Transverse colon (tissue), 4 donors: ENCODE data around the gene RETN.

Source experiments
- POLR2A ChIP-seq: fragments of 450-650 bp; IDR thresholded peaks from one replicate; pipeline ENCODE4 v1.6.1; 2016; ENCODE audit warnings: antibody characterized with exemption, mild to moderate bottlenecking, moderate library complexity
- POLR2AphosphoS5 ChIP-seq, 3 donors: sonication (generic); formaldehyde crosslinking; IDR thresholded peaks; one replicate each; pipeline ENCODE4 v1.6.1; 2016; ENCODE audit warnings: antibody characterized with exemption in 3 of 3
- TF ChIP-seq, protein P1 (sequence below), 5 experiments: fragments of 200-600 bp in 3 of 5; fragments of 450-650 bp in 2 of 5; sonication (generic) in 3 of 5; IDR thresholded peaks; 1 replicate in 2 of 5; 2 replicates in 3 of 5; pipeline ENCODE4 v1.5.1; 2016 to 2017; ENCODE audit warnings: antibody characterized with exemption in 5 of 5, inconsistent platforms in 3 of 5, mild to moderate bottlenecking in 2 of 5, moderate library complexity in 1 of 5

DNA sequence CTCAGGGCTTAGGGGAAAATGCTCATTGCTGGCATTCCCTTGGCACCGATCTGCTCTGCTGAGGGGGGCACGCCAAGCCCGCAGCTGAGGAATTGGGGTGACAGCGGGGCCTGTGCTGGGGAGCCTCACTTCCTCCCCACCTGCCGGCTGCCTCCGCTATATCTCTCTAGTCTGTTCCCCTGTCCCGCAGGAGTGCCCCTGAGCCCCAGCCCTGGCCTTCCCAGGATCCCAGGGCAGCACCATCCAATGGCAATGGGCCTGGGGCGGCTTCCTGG lies 22.5 kb upstream of the RETN start:
- TF ChIP-seq POLR2AphosphoS5 (IDR thresholded peaks at IDR 0.05) (no peak), POLR2A (no peak)
- TF ChIP-seq, protein P1, sequence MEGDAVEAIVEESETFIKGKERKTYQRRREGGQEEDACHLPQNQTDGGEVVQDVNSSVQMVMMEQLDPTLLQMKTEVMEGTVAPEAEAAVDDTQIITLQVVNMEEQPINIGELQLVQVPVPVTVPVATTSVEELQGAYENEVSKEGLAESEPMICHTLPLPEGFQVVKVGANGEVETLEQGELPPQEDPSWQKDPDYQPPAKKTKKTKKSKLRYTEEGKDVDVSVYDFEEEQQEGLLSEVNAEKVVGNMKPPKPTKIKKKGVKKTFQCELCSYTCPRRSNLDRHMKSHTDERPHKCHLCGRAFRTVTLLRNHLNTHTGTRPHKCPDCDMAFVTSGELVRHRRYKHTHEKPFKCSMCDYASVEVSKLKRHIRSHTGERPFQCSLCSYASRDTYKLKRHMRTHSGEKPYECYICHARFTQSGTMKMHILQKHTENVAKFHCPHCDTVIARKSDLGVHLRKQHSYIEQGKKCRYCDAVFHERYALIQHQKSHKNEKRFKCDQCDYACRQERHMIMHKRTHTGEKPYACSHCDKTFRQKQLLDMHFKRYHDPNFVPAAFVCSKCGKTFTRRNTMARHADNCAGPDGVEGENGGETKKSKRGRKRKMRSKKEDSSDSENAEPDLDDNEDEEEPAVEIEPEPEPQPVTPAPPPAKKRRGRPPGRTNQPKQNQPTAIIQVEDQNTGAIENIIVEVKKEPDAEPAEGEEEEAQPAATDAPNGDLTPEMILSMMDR (IDR thresholded peaks at IDR 0.05) = no peak
